GM18502 (cell line): ENCODE results near the gene PIK3CG.

ENCODE experiments used
- ATAC-seq: cut with Tn5 transposase; IDR thresholded peaks from one replicate; pipeline ENCODE4 v1.9.1; 2021; ENCODE audit warnings: mild to moderate bottlenecking; ENCODE audit not compliant: unreplicated experiment, poor library complexity

Gene PIK3CG

GRCh38 chr7:106855540-106856132 is 9.4 kb upstream of the PIK3CG start:
- peak; percentile 72 for ATAC-seq

- no peak for ATAC-seq
Observed at GRCh38 chr7:106858618-106859532, 6.2 kb upstream of the PIK3CG start.

- no peak for ATAC-seq
Observed at GRCh38 chr7:106862317-106863089, 2.6 kb upstream of the PIK3CG start.

- no peak for ATAC-seq
Observed at GRCh38 chr7:106863274-106863997, 1.6 kb upstream of the PIK3CG start.

GRCh38 chr7:106864298-106865081 is 592 bp upstream of the PIK3CG start:
- peak; percentile 39 for ATAC-seq

- peak; percentile 32 for ATAC-seq
Observed at GRCh38 chr7:106866298-106867281, 1.5 kb downstream of the PIK3CG start.

GRCh38 chr7:106867641-106868351 is 2.7 kb downstream of the PIK3CG start:
- ATAC-seq: no peak

GRCh38 chr7:106868364-106868763 is 3.3 kb downstream of the PIK3CG start:
- ATAC-seq: no peak

GRCh38 chr7:106869954-106870353 is 4.9 kb downstream of the PIK3CG start:
- no peak for ATAC-seq

- ATAC-seq: no peak
Observed at GRCh38 chr7:106870528-106870927, 5.4 kb downstream of the PIK3CG start.

GRCh38 chr7:106870983-106871410 is 5.9 kb downstream of the PIK3CG start:
- ATAC-seq: peak; percentile 92

- no peak for ATAC-seq
Observed at GRCh38 chr7:106871793-106872571, 6.9 kb downstream of the PIK3CG start.

GRCh38 chr7:106872763-106873162 is 7.7 kb downstream of the PIK3CG start:
- ATAC-seq: no peak

- no peak for ATAC-seq
Observed at GRCh38 chr7:106874076-106874475, 9.0 kb downstream of the PIK3CG start.

- no peak for ATAC-seq
Observed at GRCh38 chr7:106875508-106875907, 10.4 kb downstream of the PIK3CG start.

- no peak for ATAC-seq
Observed at GRCh38 chr7:106878748-106879439, 13.8 kb downstream of the PIK3CG start.
